Left ventricle myocardium inferior (tissue), 1 donor: ENCODE results near the gene PTPRG. TPM values are rescaled to one million over a fixed set of nuclear protein-coding genes. Genes with fewer than 3 reads are reported as not detected.
A peak's percentile ranks its signal among the peaks of the same experiment; 100 is the strongest.

Experiments
- DNase-seq: peaks from one replicate; pipeline ENCODE4 v3.0.0-alpha.2; 2020
- H3K27ac ChIP-seq: fragments of 200-600 bp; replicated peaks from 2 replicates; pipeline ENCODE4 v1.8.0; 2021
- H3K27me3 ChIP-seq: fragments of 200-600 bp; 2 replicates; pipeline ENCODE4 v1.8.0; 2021; ENCODE audit warnings: low read depth
- H3K36me3 ChIP-seq: fragments of 200-600 bp; 2 replicates; pipeline ENCODE4 v1.8.0; 2021
- H3K4me1 ChIP-seq: fragments of 200-600 bp; 2 replicates; pipeline ENCODE4 v1.8.0; 2021
- H3K4me3 ChIP-seq: fragments of 200-600 bp; 2 replicates; pipeline ENCODE4 v1.8.0; 2021; ENCODE audit warnings: mild to moderate bottlenecking, moderate library complexity
- H3K9me3 ChIP-seq: fragments of 200-600 bp; replicated peaks from 2 replicates; pipeline ENCODE4 v1.8.0; 2021
- CTCF ChIP-seq: fragments of 200-600 bp; IDR thresholded peaks from 2 replicates; pipeline ENCODE4 v1.8.0; 2021; ENCODE audit warnings: antibody characterized with exemption, mild to moderate bottlenecking, borderline replicate concordance
- intact Hi-C: fragments of 100-400 bp; cut with micrococcal nuclease; formaldehyde crosslinking; loops from one replicate; pipeline ENCODE4 v1.11.0; 2022
- total RNA-seq: library from RNA; stranded (reverse); fragmentation: NEBNext Ultra II Directional; extraction: Animal tissue kit (Norgen Biotek cat#: 25700); gene quantifications from one replicate; pipeline ENCODE4 v1.2.1, GENCODE V29; 2021
- donor health status: DM: no; HTN: yes; CAD: no; lungs with severe emphysema.

Gene PTPRG
- total RNA-seq, 1 donor from 2014 or later: 29.6 TPM

- Histone ChIP-seq H3K36me3 (no peaks in the 10 kb centered on the region), H3K27me3 (no peaks in the 10 kb centered on the region), H3K4me1 (peaks cover 42% of the 10 kb centered on the region), H3K27ac (no peak overlapping the region), H3K4me3 (no peak overlapping the region), H3K9me3 (peaks cover 6% of the 10 kb centered on the region)
- no peak for DNase-seq
- TF ChIP-seq CTCF: no peak
- intact Hi-C loops: no loop called here
Observed at GRCh38 chr3:62173939-62174515, 612.7 kb downstream of the PTPRG start.

- Histone ChIP-seq H3K9me3 (peaks cover 6% of the 10 kb centered on the region), H3K27ac (no peak overlapping the region), H3K4me3 (no peak overlapping the region), H3K36me3 (no peaks in the 10 kb centered on the region), H3K27me3 (no peaks in the 10 kb centered on the region), H3K4me1 (peaks cover 43% of the 10 kb centered on the region)
- TF ChIP-seq CTCF: no peak
- no peak for DNase-seq
- intact Hi-C loops: no loop called here
Observed at GRCh38 chr3:62175161-62175560, 613.8 kb downstream of the PTPRG start.

GRCh38 chr3:62178032-62178431 is 616.7 kb downstream of the PTPRG start:
- Histone ChIP-seq H3K4me1 (peaks cover 42% of the 10 kb centered on the region), H3K36me3 (no peaks in the 10 kb centered on the region), H3K27me3 (no peaks in the 10 kb centered on the region), H3K4me3 (no peak overlapping the region), H3K9me3 (no peaks in the 10 kb centered on the region), H3K27ac (no peak overlapping the region)
- DNase-seq: no peak
- TF ChIP-seq CTCF: no peak
- intact Hi-C loops: no loop called here

- no peak for TF ChIP-seq CTCF
- Histone ChIP-seq H3K27me3 (no peaks in the 10 kb centered on the region), H3K36me3 (no peaks in the 10 kb centered on the region), H3K4me3 (no peak overlapping the region), H3K4me1 (peaks cover 38% of the 10 kb centered on the region), H3K27ac (peak overlapping the region; percentile 56), H3K9me3 (no peaks in the 10 kb centered on the region)
- DNase-seq: no peak
- intact Hi-C loops: no loop called here
Observed at GRCh38 chr3:62178739-62179600, 617.6 kb downstream of the PTPRG start.

- no peaks in the 10 kb centered on the region for H3K27me3 ChIP-seq
- no peak overlapping the region for H3K4me3 ChIP-seq
- DNase-seq: no peak
- H3K36me3 ChIP-seq: no peaks in the 10 kb centered on the region
- intact Hi-C loops: no loop called here
- H3K4me1 ChIP-seq: peaks cover 39% of the 10 kb centered on the region
- H3K27ac ChIP-seq: peak overlapping the region; percentile 56
- no peaks in the 10 kb centered on the region for H3K9me3 ChIP-seq
- no peak for TF ChIP-seq CTCF
Observed at GRCh38 chr3:62180514-62180913, 619.1 kb downstream of the PTPRG start.
